Activated CD4-positive, alpha-beta T cell treated with anti-CD3 and anti-CD28 coated beads for 36 hours (primary cell): ENCODE measurements around the gene NR1H3. TPM values are rescaled to one million over a fixed set of nuclear protein-coding genes. Genes with fewer than 3 reads are reported as not detected.

Source experiments
- ATAC-seq: fragments of 200-7000 bp; cut with Tn5 transposase; one replicate; pipeline ENCODE4 v1.10.0; 2021; ENCODE audit warnings: mild to moderate bottlenecking, moderate library complexity
- CTCF ChIA-PET: fragments of 350-600 bp; sonication (Branson Sonifier 250); formaldehyde crosslinking; loops from one replicate; lab custom pipeline; 2021; ENCODE audit warnings: antibody characterized with exemption; lab: Charles Lee
- POLR2A ChIA-PET: fragments of 350-600 bp; sonication (Branson Sonifier 250); formaldehyde crosslinking; loops from one replicate; lab custom pipeline; 2021; ENCODE audit warnings: antibody characterized with exemption, inconsistent platforms; lab: Charles Lee
- DNase-seq: peaks from one replicate; pipeline ENCODE4 v3.0.0-alpha.2; 2020
- H3K27ac Mint-ChIP-seq: one replicate; pipeline ENCODE4 v1.8.0; 2021; ENCODE audit warnings: mixed read lengths
- H3K27me3 Mint-ChIP-seq: one replicate; pipeline ENCODE4 v1.8.0; 2021; ENCODE audit warnings: mixed read lengths
- H3K36me3 Mint-ChIP-seq: one replicate; pipeline ENCODE4 v1.8.0; 2021; ENCODE audit warnings: low read depth, mixed read lengths
- H3K4me1 Mint-ChIP-seq: one replicate; pipeline ENCODE4 v1.8.0; 2021; ENCODE audit warnings: mixed read lengths
- H3K4me3 Mint-ChIP-seq: one replicate; pipeline ENCODE4 v1.8.0; 2021; ENCODE audit warnings: mild to moderate bottlenecking, moderate library complexity, mixed read lengths
- H3K9me3 Mint-ChIP-seq: one replicate; pipeline ENCODE4 v1.8.0; 2021; ENCODE audit warnings: low read depth, mixed read lengths
- intact Hi-C, 2 experiments: fragments of 100-400 bp; cut with DNase I in 1 of 2; cut with micrococcal nuclease in 1 of 2; formaldehyde crosslinking; loops; one replicate each; pipeline versions ENCODE4 v1.14.2 to v1.15.1; 2022 to 2024; cut with DNase I, micrococcal nuclease
- total RNA-seq, 2 experiments: library from RNA; stranded (reverse); gene quantifications; one replicate each; pipeline ENCODE4 v1.2.3, GENCODE V29; 2021

Gene NR1H3
- total RNA-seq, 2 experiments from 2014 or later = 9.5 to 13.3 TPM

DNA sequence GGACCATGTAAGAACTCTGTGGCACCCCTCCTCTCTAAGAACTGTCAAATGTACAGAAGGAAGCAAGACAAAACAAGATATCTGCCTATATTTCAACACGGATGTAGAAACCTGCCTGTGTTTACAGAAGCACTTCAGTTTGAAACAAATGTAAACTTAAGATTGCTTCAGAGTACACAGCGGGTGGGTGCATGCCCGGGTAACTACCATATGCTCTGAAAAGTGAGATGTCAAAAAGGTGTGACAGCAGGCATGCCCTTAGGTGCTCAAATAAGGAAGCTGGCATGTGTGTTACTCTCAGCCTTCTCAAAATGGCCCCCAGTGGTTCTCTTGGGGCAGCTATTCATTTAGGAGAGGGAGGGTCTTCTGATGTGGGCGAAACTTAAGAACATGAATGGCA lies 14.3 kb upstream of the NR1H3 start:
- DNase-seq (no peak), ATAC-seq (no peak)
- intact Hi-C loops = no loop called here
- no peak overlapping the region for H3K27ac Mint-ChIP-seq
- POLR2A ChIA-PET = no interaction called here
- peaks cover 44% of the 10 kb centered on the region for H3K36me3 Mint-ChIP-seq
- CTCF ChIA-PET = interaction anchor here (1.2 kb wide), 1 partner anchor 13 kb away, joined by 3 read pairs; no protein-coding TSS in a partner anchor
- peaks cover 16% of the 10 kb centered on the region for H3K4me1 Mint-ChIP-seq
- H3K4me3 Mint-ChIP-seq = no peak overlapping the region
- no peaks in the 10 kb centered on the region for H3K9me3 Mint-ChIP-seq
- no peaks in the 10 kb centered on the region for H3K27me3 Mint-ChIP-seq

DNA sequence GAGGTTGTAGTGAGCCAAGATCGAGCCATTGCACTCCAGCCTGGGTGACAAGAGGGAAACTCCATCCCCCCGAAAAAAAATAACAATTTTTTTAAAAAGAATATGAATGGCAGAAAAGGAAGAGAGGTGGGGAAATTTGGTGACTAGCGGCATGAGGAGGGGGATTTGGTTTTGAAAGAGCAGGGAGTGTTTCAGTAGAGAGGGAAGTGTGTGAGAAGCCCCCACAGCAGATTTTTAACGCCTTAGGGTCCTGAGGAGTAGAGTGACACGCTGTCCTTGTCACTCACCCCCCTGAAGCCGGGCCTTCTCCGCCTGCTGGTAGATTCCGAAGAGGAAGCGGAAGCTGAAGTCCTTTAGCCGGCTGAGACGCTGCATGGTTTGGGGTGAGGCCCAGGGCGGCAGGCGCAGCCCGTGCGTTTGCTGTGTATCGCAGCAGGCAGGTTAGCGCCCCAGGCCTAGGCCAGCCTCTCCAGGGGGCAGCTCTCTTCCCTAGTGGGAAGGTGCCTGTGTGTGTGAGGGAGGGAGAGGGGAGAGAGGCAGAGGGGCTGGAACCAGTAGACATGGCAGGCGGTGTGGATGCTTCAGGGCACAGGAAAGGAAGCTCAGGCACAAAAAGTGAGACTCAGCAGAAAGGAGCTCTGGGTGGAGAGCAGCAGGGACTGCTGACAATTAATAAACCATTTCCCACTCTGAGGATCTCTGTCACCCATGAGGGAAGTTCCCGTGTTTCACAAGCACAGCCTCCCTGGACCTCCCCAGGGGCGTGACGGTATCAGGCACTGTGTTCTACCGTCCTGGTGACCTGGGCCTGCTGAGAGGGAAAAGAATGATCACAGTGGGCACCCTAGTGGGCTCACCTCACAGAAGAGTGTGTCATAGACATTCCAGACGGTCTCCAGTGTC lies 13.1 kb upstream of the NR1H3 start:
- ChIA-PET CTCF (interaction anchor here (0.6 to 1.4 kb wide), 3 partner anchors 15 to 167 kb away, joined by 3 read pairs; no protein-coding TSS in a partner anchor), POLR2A (interaction anchor here (0.6 kb wide), 1 partner anchor 277 kb away, joined by 5 read pairs; no protein-coding TSS in a partner anchor)
- Mint-ChIP-seq H3K9me3 (no peaks in the 10 kb centered on the region), H3K27me3 (no peaks in the 10 kb centered on the region), H3K4me1 (peaks cover 21% of the 10 kb centered on the region), H3K27ac (no peak overlapping the region), H3K36me3 (peaks cover 32% of the 10 kb centered on the region), H3K4me3 (no peak overlapping the region)
- ATAC-seq (no peak), DNase-seq (no peak)
- intact Hi-C loops = no loop called here

DNA sequence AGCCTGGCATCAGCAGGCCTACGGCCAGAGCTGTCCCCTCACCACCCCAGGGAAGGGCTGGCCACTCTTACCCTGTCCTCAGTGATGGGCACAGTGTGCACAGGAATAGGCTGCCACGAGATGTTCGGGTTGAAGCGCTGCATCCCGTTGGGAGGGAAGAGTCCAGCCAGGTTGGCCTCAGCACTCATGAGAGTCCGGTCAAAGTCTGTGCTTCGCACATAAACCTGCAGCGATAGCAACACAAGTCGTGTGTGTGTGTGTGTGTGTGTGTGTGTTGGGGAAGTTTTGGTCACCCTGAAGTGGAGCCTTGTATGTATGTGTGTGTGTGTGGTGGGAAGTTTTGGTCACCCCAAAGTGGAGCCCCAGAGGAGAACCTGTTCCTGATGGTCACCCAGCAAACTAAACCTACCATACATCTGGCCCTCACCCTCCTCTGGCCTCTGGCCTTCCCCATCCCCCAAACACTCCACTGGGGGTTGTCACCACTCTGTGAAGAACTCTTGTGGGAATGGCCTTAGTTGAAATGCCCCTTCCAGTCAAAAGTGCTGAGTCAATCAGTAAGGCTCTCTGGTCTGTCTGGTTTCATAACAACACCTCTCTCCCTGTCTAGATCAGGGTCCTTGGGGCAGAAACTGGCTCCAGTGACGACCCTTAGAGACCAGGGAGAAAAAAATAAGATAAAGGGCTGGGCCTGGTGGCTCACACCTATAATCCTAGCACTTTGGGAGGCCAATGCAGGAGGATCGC lies 12.0 kb upstream of the NR1H3 start:
- ChIA-PET CTCF (interaction anchor here (0.6 to 1.3 kb wide), 4 partner anchors 9 to 470 kb away, joined by 3 to 5 read pairs (median 3); partner anchors contain the start of gene AGBL2), POLR2A (interaction anchor here (0.7 kb wide), 1 partner anchor 127 kb away, joined by 3 read pairs; no protein-coding TSS in a partner anchor)
- peaks cover 22% of the 10 kb centered on the region for H3K36me3 Mint-ChIP-seq
- H3K9me3 Mint-ChIP-seq = no peaks in the 10 kb centered on the region
- intact Hi-C loops = no loop called here
- ATAC-seq (no peak), DNase-seq (no peak)
- peaks cover 22% of the 10 kb centered on the region for H3K4me1 Mint-ChIP-seq
- H3K27ac Mint-ChIP-seq = no peak overlapping the region
- no peaks in the 10 kb centered on the region for H3K27me3 Mint-ChIP-seq
- no peak overlapping the region for H3K4me3 Mint-ChIP-seq

DNA sequence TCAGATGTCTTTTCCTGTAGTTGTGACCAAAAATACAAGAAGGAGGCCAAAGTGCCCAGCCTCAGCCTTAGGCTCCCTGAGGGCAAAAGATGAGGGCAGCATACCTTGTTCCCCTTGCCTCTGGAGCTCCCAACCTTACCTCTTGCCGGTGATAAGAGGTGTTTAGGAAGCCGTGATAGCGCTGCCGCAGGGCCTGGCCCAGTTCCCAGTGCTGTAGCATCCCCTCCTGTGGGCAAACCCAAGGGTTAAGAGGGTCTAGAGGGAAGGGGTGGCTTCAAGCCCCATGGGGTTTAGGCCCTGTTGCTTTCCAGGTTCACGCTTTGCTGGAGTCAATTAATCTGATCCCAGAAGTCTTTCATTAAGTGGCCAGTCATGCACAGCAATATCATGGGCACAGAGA lies 10.3 kb upstream of the NR1H3 start:
- ChIA-PET CTCF (interaction anchor here (0.6 to 2.1 kb wide), 6 partner anchors 12 to 481 kb away, joined by 4 to 7 read pairs (median 4); no protein-coding TSS in a partner anchor), POLR2A (interaction anchor here (1.5 kb wide), 1 partner anchor 25 kb away, joined by 5 read pairs; no protein-coding TSS in a partner anchor)
- H3K27me3 Mint-ChIP-seq = no peaks in the 10 kb centered on the region
- no peak overlapping the region for H3K27ac Mint-ChIP-seq
- intact Hi-C loops = no loop called here
- DNase-seq = no peak
- H3K9me3 Mint-ChIP-seq = no peaks in the 10 kb centered on the region
- peaks cover 9% of the 10 kb centered on the region for H3K36me3 Mint-ChIP-seq
- peaks cover 22% of the 10 kb centered on the region for H3K4me1 Mint-ChIP-seq
- H3K4me3 Mint-ChIP-seq = peak overlapping the region; percentile 78
- ATAC-seq = no peak

DNA sequence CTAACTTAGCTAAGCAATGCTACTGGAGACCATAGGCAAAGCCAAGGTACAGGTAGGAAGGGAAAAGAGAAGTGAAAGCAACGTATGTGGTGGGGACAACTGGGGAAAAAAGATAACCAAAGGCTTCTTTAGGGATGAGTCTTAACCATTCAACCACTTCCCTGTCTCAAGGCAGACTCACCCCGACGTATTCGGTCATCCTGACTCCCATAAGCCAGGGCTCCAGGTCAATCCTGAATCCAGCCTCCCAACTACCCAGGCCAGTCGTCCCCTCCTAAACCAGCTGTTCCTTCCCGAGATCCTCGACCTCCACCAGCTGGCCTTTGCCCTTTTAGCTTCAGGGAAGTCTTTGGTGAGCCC lies 9.5 kb upstream of the NR1H3 start:
- peaks cover 22% of the 10 kb centered on the region for H3K4me1 Mint-ChIP-seq
- peak overlapping the region; percentile 95 for H3K27ac Mint-ChIP-seq
- DNase-seq = no peak

DNA sequence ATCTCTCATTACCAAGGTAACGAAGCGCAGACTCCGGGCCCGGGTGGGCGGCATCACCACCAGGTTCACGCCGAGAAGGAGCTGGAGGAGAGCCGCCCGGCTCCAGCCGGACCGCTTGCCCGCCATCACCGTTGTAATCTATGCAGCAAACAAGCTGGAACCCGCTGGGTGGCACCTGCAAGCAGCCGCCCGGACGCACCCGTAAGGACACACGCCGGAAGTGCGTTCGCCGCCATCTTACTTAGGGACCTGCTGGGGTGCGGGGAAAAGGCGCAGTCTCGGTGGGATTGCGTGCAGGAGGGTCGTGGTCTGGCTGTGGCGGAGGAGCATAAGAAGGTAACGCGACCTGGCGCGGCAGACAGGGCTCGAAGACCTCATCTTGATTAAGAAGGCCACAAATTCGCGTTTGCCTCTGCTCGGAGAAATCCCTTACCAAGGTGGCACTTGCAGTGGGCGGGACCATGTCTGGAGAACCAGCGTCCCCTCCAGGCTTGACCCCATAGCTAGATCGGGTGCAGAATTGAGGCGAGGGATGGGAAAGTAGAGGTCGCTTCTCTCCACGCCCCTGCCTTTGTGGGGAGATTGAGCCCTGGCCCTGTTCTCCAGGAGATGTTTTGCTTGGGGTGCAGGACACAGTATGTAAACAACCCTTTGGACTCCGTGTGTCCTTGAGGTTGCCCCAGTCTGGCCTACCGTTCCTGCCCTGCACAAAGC lies 9.0 kb upstream of the NR1H3 start, which contains the start of gene ACP2:
ACP2 (minus strand) TSS at position 151 of the 714 bp plus-strand sequence; CDS start at position 126, 25 bp downstream.
- CTCF ChIA-PET = interaction anchor here (0.6 to 2.5 kb wide), 23 partner anchors 10 to 405 kb away, joined by 3 to 18 read pairs (median 4); partner anchors contain the start of genes CSTPP1, DDB2 and PSMC3
- peak; percentile 94 for DNase-seq
- intact Hi-C loops = loop anchor here (1.0 to 2.0 kb wide), 11 partner anchors 20 to 549 kb away; partner anchors contain the start of genes CSTPP1 (in 2 of the 2), DDB2 (in 2 of the 2), ARFGAP2 (in 1 of the 2) and ARHGAP1 (in 1 of the 2)
- POLR2A ChIA-PET = interaction anchor here (0.6 to 1.8 kb wide), 20 partner anchors 9 to 1008 kb away, joined by 3 to 18 read pairs (median 4); partner anchors contain the start of genes ARHGAP1, CSTPP1, DDB2 and NR1H3
- Mint-ChIP-seq H3K36me3 (peaks cover 6% of the 10 kb centered on the region), H3K27me3 (no peaks in the 10 kb centered on the region), H3K27ac (peak within 1 kb of the TSS; percentile 95), H3K9me3 (no peaks in the 10 kb centered on the region), H3K4me1 (peaks cover 22% of the 10 kb centered on the region), H3K4me3 (peak within 1 kb of the TSS; percentile 78)
- peak; percentile 97 for ATAC-seq

More for the DNA sequence above, 9.5 kb upstream of the NR1H3 start:
- H3K27me3 Mint-ChIP-seq = no peaks in the 10 kb centered on the region
- POLR2A ChIA-PET = interaction anchor here (0.6 to 1.8 kb wide), 19 partner anchors 10 to 1008 kb away, joined by 3 to 18 read pairs (median 4); partner anchors contain the start of genes ARHGAP1, CSTPP1, DDB2 and NR1H3
- peaks cover 6% of the 10 kb centered on the region for H3K36me3 Mint-ChIP-seq
- CTCF ChIA-PET = interaction anchor here (0.6 to 2.5 kb wide), 18 partner anchors 11 to 480 kb away, joined by 3 to 18 read pairs (median 4); partner anchors contain the start of genes CSTPP1, DDB2 and PSMC3
- peak; percentile 20 for ATAC-seq
- intact Hi-C loops = loop anchor here (1.0 to 2.0 kb wide), 11 partner anchors 21 to 548 kb away; partner anchors contain the start of genes CSTPP1 (in 2 of the 2), DDB2 (in 2 of the 2), ARFGAP2 (in 1 of the 2) and ARHGAP1 (in 1 of the 2)
- no peaks in the 10 kb centered on the region for H3K9me3 Mint-ChIP-seq
- peak overlapping the region; percentile 78 for H3K4me3 Mint-ChIP-seq

DNA sequence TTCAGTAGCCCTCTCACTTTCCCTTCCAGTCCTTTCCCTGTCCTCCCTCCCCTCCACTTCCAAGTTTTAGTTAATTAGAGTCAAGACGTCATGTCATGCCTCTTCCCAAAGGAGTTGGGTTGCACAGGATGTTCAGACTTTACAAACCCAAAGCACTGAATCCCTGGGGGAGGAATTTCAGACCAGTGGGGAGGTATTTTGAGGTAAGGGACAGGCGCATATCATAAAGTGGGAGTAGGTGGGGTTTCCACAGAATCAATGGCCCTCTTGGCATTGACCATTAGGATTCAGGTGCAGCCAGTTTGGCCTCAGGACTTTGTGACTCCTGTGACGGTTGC lies 8.4 kb upstream of the NR1H3 start:
- Mint-ChIP-seq H3K36me3 (peaks cover 6% of the 10 kb centered on the region), H3K9me3 (no peaks in the 10 kb centered on the region), H3K4me3 (peak overlapping the region; percentile 78), H3K4me1 (peaks cover 22% of the 10 kb centered on the region), H3K27me3 (no peaks in the 10 kb centered on the region), H3K27ac (peak overlapping the region; percentile 95)
- POLR2A ChIA-PET = interaction anchor here (1.0 to 1.8 kb wide), 8 partner anchors 8 to 549 kb away, joined by 3 to 18 read pairs (median 4); partner anchors contain the start of genes ARHGAP1, DDB2, NR1H3 and ZNF408
- ATAC-seq (no peak), DNase-seq (no peak)
- intact Hi-C loops = loop anchor here (2.0 kb wide), 3 partner anchors 63 to 313 kb away; partner anchors contain the start of genes ARFGAP2 (in 1 of the 2), CSTPP1 (in 1 of the 2) and PACSIN3 (in 1 of the 2)
- CTCF ChIA-PET = interaction anchor here (0.8 to 2.5 kb wide), 10 partner anchors 10 to 303 kb away, joined by 3 to 13 read pairs (median 4); partner anchors contain the start of gene PSMC3

DNA sequence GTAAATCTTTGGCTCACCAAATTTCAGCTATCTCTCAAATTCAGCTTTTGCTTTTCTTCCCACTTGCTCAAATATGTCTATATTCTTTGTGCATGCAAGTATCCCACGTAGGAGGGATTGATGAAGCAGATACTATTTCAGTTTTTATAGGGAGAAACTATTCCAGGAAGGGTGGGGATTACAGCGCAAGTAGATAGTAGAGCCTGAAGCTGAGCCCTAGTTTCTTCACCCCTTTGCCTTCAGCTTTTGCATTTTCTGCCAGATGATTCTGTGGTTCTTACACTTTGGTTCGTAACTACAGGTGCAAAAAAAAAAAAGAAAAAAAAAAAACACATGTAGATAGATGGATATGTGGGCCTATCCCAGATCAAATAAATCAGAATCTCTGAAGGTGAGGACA lies 6.0 kb upstream of the NR1H3 start:
- intact Hi-C loops = no loop called here
- CTCF ChIA-PET = no interaction called here
- DNase-seq (no peak), ATAC-seq (no peak)
- Mint-ChIP-seq H3K27me3 (no peaks in the 10 kb centered on the region), H3K27ac (no peak overlapping the region), H3K4me3 (no peak overlapping the region), H3K4me1 (peaks cover 22% of the 10 kb centered on the region), H3K36me3 (no peaks in the 10 kb centered on the region), H3K9me3 (no peaks in the 10 kb centered on the region)
- POLR2A ChIA-PET = no interaction called here

DNA sequence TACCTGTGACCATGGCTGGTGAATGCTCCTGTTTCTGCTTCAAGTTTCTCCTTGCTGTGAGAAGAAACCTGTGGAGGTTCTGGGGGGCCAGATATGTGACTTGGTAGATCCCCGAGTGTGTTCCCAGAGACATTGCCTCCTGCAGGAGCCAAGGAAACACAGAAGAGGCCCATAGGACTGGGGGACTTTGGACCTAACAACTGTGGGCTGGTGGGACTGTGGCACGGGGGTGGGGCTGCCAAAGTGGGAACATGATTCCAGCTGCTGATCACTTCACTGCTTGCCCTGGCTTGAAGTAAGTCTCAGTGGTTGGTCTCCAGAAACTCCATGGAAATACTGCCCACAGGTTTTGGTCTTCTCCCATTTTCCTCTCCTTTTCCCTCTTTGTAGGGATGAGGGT lies 4.1 kb upstream of the NR1H3 start:
- Mint-ChIP-seq H3K9me3 (no peaks in the 10 kb centered on the region), H3K36me3 (no peaks in the 10 kb centered on the region), H3K27me3 (no peaks in the 10 kb centered on the region), H3K27ac (no peak overlapping the region), H3K4me1 (peaks cover 8% of the 10 kb centered on the region), H3K4me3 (no peak overlapping the region)
- no peak for DNase-seq
- ChIA-PET POLR2A (no interaction called here), CTCF (interaction anchor here (0.6 to 0.7 kb wide), 2 partner anchors 38 to 57 kb away, joined by 3 to 4 read pairs; no protein-coding TSS in a partner anchor)
- no peak for ATAC-seq
- intact Hi-C loops = no loop called here

DNA sequence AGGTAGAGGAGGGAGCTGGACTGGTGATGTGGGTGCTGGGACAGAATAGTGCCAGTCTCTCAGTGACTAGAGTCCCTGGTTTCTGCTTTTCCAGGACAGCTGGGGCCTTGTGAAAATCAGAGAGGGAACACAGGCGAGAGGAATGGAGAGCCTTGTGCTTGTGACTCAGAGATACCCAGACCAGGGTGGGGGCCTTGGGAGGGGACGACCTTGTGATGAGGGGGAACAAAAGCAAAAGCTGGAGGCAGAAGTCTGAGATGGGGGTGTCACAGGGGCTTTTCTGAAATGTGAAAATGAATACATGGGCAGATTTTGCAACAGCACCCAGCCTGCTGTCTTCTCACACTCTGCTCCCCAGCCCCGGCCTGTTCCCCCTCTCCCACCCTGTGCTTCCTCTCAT lies 3.4 kb upstream of the NR1H3 start:
- Mint-ChIP-seq H3K36me3 (no peaks in the 10 kb centered on the region), H3K4me3 (no peak overlapping the region), H3K9me3 (no peaks in the 10 kb centered on the region), H3K4me1 (peaks cover 7% of the 10 kb centered on the region), H3K27me3 (no peaks in the 10 kb centered on the region), H3K27ac (no peak overlapping the region)
- intact Hi-C loops = no loop called here
- no peak for ATAC-seq
- ChIA-PET CTCF (interaction anchor here (0.6 to 0.7 kb wide), 2 partner anchors 39 to 57 kb away, joined by 3 to 4 read pairs; no protein-coding TSS in a partner anchor), POLR2A (no interaction called here)
- no peak for DNase-seq
